ENCODE results near the gene DOCK10. TPM values are rescaled to one million over a fixed set of nuclear protein-coding genes. Genes with fewer than 3 reads are reported as not detected.

DOCK10 gene
- total and polyA plus RNA-seq, 10 of the 15 experiments (the other 5 are each of a cell fraction or from before 2014, with no cell fraction given): 16.9 to 120 (median 85.5) TPM

- H3K4me1 ChIP-seq (ENCODE audit: control insufficient read depth, insufficient read depth, low read length): no peaks in the 10 kb centered on the region
- H3K9ac ChIP-seq (ENCODE audit: control insufficient read depth, insufficient read depth, low read length): no peak overlapping the region
- ATAC-seq: no peak
- SMC1A ChIA-PET (ENCODE audit: uncharacterized antibody, unreplicated experiment): no interaction called here
- no TSS peak for BruUV-seq (replicated peaks)
- H3K27ac ChIP-seq (ENCODE audit: control insufficient read depth, insufficient read depth): no peak overlapping the region
- RAD21 ChIA-PET (ENCODE audit: unreplicated experiment): interaction anchor here (0.6 kb wide), 1 partner anchor 262 kb away, joined by 3 read pairs; no protein-coding TSS in a partner anchor
- intact Hi-C loops (cut with micrococcal nuclease; ENCODE audit: unreplicated experiment): no loop called here
- FAIRE-seq: no peak
- no peaks in the 10 kb centered on the region for H3K79me2 ChIP-seq (ENCODE audit: control insufficient read depth, insufficient read depth, low read length)
- DNase-seq (ENCODE audit: low read depth, low spot score): no peak
- in situ Hi-C loops (cut with MboI): no loop called here
- POLR2A ChIA-PET: no interaction called here
- H3K36me3 ChIP-seq (ENCODE audit: control insufficient read depth in 2 of 2, insufficient read depth in 2 of 2, low read length in 1 of 2): peaks cover 13 to 43% of the 10 kb centered on the region in 2 experiments
- no peaks in the 10 kb centered on the region for H3K9me3 ChIP-seq (replicated peaks; ENCODE audit: control insufficient read depth, insufficient read depth, low read length)
- CTCF ChIA-PET: no interaction called here
- H3K27me3 ChIP-seq (replicated peaks in 1 of 2; ENCODE audit: control insufficient read depth in 2 of 2, insufficient read depth in 2 of 2, low read length in 1 of 2): no peaks in the 10 kb centered on the region
- no peak overlapping the region for H3K4me3 ChIP-seq
- H4K20me1 ChIP-seq (ENCODE audit: control insufficient read depth, insufficient read depth): no peaks in the 10 kb centered on the region
- WGBS (ENCODE audit: insufficient coverage, insufficient replicate concordance, low lambda C conversion rate, missing lambda C conversion rate): 99% methylated on average over 5 of the region's 5 CpGs
- no peak overlapping the region for H3K4me2 ChIP-seq (ENCODE audit: control insufficient read depth, insufficient read depth)
- H2AFZ ChIP-seq (ENCODE audit: control insufficient read depth, low read depth, low read length): no peak overlapping the region
- TF ChIP-seq IRF5 (IDR thresholded peaks at IDR 0.05; ENCODE audit: borderline replicate concordance) (no peak), POLR2A (IDR thresholded peaks at IDR 0.05; ENCODE audit: low read depth, low read length) (no peak), SUZ12 (IDR thresholded peaks at IDR 0.05; ENCODE audit: unreplicated experiment) (no peak), ZBED1 (IDR thresholded peaks at IDR 0.05; ENCODE audit: borderline replicate concordance) (no peak)
Observed at GRCh38 chr2:224846686-224847085, 195.6 kb downstream of the DOCK10 start.

DNA sequence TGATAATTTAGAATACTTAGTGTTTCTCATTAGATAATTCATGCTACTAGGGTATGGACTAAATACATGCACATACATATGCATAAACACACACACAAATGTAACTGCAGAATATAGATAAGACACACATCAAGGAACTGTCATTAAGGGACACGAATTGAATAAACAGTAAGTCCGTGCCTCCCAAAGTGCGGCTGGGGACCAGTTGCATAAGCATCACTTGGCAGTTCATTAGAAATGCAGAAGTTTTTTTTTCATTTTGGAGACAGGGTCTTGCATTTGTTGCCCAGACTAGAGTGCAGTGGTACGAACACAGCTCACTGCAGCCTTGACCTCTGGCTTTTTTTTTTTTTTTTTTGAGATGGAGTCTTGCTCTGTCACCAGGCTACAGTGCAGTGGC lies 196.1 kb downstream of the DOCK10 start:
- SMC1A ChIA-PET (ENCODE audit: uncharacterized antibody, unreplicated experiment): no interaction called here
- CTCF ChIA-PET: interaction anchor here (1.1 kb wide), 1 partner anchor 163 kb away, joined by 3 read pairs; no protein-coding TSS in a partner anchor
- no peaks in the 10 kb centered on the region for H3K4me1 ChIP-seq (ENCODE audit: control insufficient read depth, insufficient read depth, low read length)
- WGBS (ENCODE audit: insufficient coverage, insufficient replicate concordance, low lambda C conversion rate, missing lambda C conversion rate): over 99% methylated on average over 4 of the region's 4 CpGs
- DNase-seq (ENCODE audit: low read depth, low spot score): no peak
- no peak overlapping the region for H2AFZ ChIP-seq (ENCODE audit: control insufficient read depth, low read depth, low read length)
- intact Hi-C loops (cut with micrococcal nuclease; ENCODE audit: unreplicated experiment) (no loop called here), in situ Hi-C loops (cut with MboI) (no loop called here)
- no peak overlapping the region for H3K27ac ChIP-seq (ENCODE audit: control insufficient read depth, insufficient read depth)
- H4K20me1 ChIP-seq (ENCODE audit: control insufficient read depth, insufficient read depth): no peaks in the 10 kb centered on the region
- ATAC-seq: no peak
- POLR2A ChIA-PET: no interaction called here
- RAD21 ChIA-PET (ENCODE audit: unreplicated experiment): no interaction called here
- H3K9me3 ChIP-seq (replicated peaks; ENCODE audit: control insufficient read depth, insufficient read depth, low read length): no peaks in the 10 kb centered on the region
- H3K4me3 ChIP-seq: no peak overlapping the region
- H3K79me2 ChIP-seq (ENCODE audit: control insufficient read depth, insufficient read depth, low read length): no peaks in the 10 kb centered on the region
- no TSS peak for BruUV-seq (replicated peaks)
- no peak overlapping the region for H3K9ac ChIP-seq (ENCODE audit: control insufficient read depth, insufficient read depth, low read length)
- no peak for FAIRE-seq
- H3K4me2 ChIP-seq (ENCODE audit: control insufficient read depth, insufficient read depth): no peak overlapping the region
- peaks cover 13 to 40% of the 10 kb centered on the region in 2 experiments for H3K36me3 ChIP-seq (ENCODE audit: control insufficient read depth in 2 of 2, insufficient read depth in 2 of 2, low read length in 1 of 2)
- H3K27me3 ChIP-seq (replicated peaks in 1 of 2; ENCODE audit: control insufficient read depth in 2 of 2, insufficient read depth in 2 of 2, low read length in 1 of 2): no peaks in the 10 kb centered on the region
- TF ChIP-seq E4F1 (IDR thresholded peaks at IDR 0.05; ENCODE audit: borderline replicate concordance, partially characterized antibody) (no peak), BACH1 (IDR thresholded peaks at IDR 0.05; ENCODE audit: borderline replicate concordance) (no peak), TCF12 (IDR thresholded peaks at IDR 0.05; ENCODE audit: low read depth, low read length) (no peak), MLLT1 (IDR thresholded peaks at IDR 0.05) (no peak)
- TF ChIP-seq, protein P1, sequence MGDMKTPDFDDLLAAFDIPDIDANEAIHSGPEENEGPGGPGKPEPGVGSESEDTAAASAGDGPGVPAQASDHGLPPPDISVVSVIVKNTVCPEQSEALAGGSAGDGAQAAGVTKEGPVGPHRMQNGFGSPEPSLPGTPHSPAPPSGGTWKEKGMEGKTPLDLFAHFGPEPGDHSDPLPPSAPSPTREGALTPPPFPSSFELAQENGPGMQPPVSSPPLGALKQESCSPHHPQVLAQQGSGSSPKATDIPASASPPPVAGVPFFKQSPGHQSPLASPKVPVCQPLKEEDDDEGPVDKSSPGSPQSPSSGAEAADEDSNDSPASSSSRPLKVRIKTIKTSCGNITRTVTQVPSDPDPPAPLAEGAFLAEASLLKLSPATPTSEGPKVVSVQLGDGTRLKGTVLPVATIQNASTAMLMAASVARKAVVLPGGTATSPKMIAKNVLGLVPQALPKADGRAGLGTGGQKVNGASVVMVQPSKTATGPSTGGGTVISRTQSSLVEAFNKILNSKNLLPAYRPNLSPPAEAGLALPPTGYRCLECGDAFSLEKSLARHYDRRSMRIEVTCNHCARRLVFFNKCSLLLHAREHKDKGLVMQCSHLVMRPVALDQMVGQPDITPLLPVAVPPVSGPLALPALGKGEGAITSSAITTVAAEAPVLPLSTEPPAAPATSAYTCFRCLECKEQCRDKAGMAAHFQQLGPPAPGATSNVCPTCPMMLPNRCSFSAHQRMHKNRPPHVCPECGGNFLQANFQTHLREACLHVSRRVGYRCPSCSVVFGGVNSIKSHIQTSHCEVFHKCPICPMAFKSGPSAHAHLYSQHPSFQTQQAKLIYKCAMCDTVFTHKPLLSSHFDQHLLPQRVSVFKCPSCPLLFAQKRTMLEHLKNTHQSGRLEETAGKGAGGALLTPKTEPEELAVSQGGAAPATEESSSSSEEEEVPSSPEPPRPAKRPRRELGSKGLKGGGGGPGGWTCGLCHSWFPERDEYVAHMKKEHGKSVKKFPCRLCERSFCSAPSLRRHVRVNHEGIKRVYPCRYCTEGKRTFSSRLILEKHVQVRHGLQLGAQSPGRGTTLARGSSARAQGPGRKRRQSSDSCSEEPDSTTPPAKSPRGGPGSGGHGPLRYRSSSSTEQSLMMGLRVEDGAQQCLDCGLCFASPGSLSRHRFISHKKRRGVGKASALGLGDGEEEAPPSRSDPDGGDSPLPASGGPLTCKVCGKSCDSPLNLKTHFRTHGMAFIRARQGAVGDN (IDR thresholded peaks at IDR 0.05): no peak
